Measurements from ENCODE around the gene DHDDS. TPM values are rescaled to one million over a fixed set of nuclear protein-coding genes. Genes with fewer than 3 reads are reported as not detected.

Gene DHDDS
- total RNA-seq, 4 donors from 2014 or later: 36.5 to 66.7 (median 52.0) TPM

DNA sequence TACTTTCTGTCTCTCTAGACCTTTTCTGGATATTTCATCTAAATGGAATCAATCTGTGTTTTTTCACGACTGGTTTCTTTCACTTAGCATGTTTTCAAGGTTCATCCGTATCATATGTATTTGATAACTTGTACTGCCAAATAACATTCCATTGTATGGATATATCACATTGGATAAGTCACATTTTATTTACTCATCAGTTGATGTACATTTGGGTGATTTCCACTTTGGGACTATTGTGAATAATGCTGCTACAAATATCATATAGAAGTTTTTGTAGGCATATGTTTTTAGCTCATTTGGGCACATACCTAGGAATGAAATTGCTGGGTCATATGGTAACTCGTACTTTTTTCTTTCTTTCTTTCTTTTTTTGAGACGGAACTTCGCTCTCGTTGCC, 46.9 kb downstream of the DHDDS start:
- H3K27me3 ChIP-seq: no peaks in the 10 kb centered on the region
- no peak overlapping the region for H3K4me3 ChIP-seq (replicated peaks in 1 of 3)
- 94 to 95% methylated on average over 6 of the region's 6 CpGs for WGBS, 2 donors
- H3K27ac ChIP-seq: no peak overlapping the region
- no peaks in the 10 kb centered on the region for H3K9me3 ChIP-seq
- peaks cover 13 to 17% of the 10 kb centered on the region in 2 donors for H3K36me3 ChIP-seq
- intact Hi-C loops (cut with DNase I): no loop called here
- DNase-seq: no peak
- TF ChIP-seq, protein P1, sequence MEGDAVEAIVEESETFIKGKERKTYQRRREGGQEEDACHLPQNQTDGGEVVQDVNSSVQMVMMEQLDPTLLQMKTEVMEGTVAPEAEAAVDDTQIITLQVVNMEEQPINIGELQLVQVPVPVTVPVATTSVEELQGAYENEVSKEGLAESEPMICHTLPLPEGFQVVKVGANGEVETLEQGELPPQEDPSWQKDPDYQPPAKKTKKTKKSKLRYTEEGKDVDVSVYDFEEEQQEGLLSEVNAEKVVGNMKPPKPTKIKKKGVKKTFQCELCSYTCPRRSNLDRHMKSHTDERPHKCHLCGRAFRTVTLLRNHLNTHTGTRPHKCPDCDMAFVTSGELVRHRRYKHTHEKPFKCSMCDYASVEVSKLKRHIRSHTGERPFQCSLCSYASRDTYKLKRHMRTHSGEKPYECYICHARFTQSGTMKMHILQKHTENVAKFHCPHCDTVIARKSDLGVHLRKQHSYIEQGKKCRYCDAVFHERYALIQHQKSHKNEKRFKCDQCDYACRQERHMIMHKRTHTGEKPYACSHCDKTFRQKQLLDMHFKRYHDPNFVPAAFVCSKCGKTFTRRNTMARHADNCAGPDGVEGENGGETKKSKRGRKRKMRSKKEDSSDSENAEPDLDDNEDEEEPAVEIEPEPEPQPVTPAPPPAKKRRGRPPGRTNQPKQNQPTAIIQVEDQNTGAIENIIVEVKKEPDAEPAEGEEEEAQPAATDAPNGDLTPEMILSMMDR (IDR thresholded peaks at IDR 0.05): no peak
- no peak for TF ChIP-seq POLR2A (IDR thresholded peaks at IDR 0.05)
- H3K4me1 ChIP-seq: peaks cover 12 to 18% of the 10 kb centered on the region in 2 donors

- TF ChIP-seq POLR2A (IDR thresholded peaks at IDR 0.05): no peak
- TF ChIP-seq, protein P1 (IDR thresholded peaks at IDR 0.05): no peak
- Histone ChIP-seq H3K9me3 (no peaks in the 10 kb centered on the region), H3K4me3 (replicated peaks in 1 of 3) (no peak overlapping the region), H3K36me3 (peaks cover 0 to 1% of the 10 kb centered on the region in 2 donors), H3K4me1 (peaks cover 10% of the 10 kb centered on the region in 2 donors), H3K27me3 (no peaks in the 10 kb centered on the region), H3K27ac (no peak overlapping the region)
- intact Hi-C loops (cut with DNase I): no loop called here
- WGBS, 2 donors: 82 to 84% methylated on average over 2 of the region's 2 CpGs
- no peak for DNase-seq
These were observed 50.8 kb downstream of the DHDDS start for GRCh38 chr1:26482921-26483320.

- 74 to 82% methylated on average over 2 of the region's 2 CpGs for WGBS, 2 donors
- H3K36me3 ChIP-seq: no peaks in the 10 kb centered on the region
- peaks cover 10% of the 10 kb centered on the region in 2 donors for H3K4me1 ChIP-seq
- no peak overlapping the region for H3K4me3 ChIP-seq (replicated peaks in 1 of 3)
- no peaks in the 10 kb centered on the region for H3K9me3 ChIP-seq
- DNase-seq: no peak
- TF ChIP-seq, protein P1 (IDR thresholded peaks at IDR 0.05): no peak
- no peak for TF ChIP-seq POLR2A (IDR thresholded peaks at IDR 0.05)
- no peak overlapping the region for H3K27ac ChIP-seq
- intact Hi-C loops (cut with DNase I): no loop called here
- H3K27me3 ChIP-seq: no peaks in the 10 kb centered on the region
These were observed 51.9 kb downstream of the DHDDS start for GRCh38 chr1:26483980-26484379.

- no peaks in the 10 kb centered on the region for H3K9me3 ChIP-seq
- no peak overlapping the region for H3K27ac ChIP-seq
- 76 to 78% methylated on average over 4 of the region's 4 CpGs for WGBS, 2 donors
- no peaks in the 10 kb centered on the region for H3K27me3 ChIP-seq
- DNase-seq: no peak
- H3K4me3 ChIP-seq (replicated peaks in 1 of 3): no peak overlapping the region
- no peak for TF ChIP-seq POLR2A (IDR thresholded peaks at IDR 0.05)
- TF ChIP-seq, protein P1 (IDR thresholded peaks at IDR 0.05): no peak
- H3K36me3 ChIP-seq: no peaks in the 10 kb centered on the region
- intact Hi-C loops (cut with DNase I): no loop called here
- H3K4me1 ChIP-seq: no peaks in the 10 kb centered on the region
These were observed 58.0 kb downstream of the DHDDS start for GRCh38 chr1:26490155-26490554.

DNA sequence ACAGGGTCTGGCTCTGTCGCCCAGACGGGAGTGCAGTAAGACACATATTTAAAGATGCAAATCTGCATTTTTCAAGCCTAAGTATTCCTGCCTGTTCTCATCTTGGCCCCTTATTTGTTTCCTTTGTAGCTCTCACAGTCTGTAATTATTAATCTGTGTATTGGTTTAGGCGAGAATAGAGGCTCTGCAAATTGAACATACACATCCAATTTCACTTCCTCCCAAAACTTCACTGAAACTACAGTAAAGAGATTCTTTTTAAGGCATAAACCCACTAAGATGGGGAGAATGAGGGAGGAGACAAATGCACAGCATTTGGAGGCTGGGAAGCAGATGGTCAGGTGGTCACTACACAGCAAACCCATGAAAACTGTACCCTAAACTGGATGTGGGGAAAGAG, 61.1 kb downstream of the DHDDS start:
- no peak for TF ChIP-seq POLR2A (IDR thresholded peaks at IDR 0.05)
- TF ChIP-seq, protein P1 (IDR thresholded peaks at IDR 0.05): no peak
- Histone ChIP-seq H3K36me3 (no peaks in the 10 kb centered on the region), H3K4me3 (replicated peaks in 1 of 3) (no peak overlapping the region), H3K27me3 (no peaks in the 10 kb centered on the region), H3K4me1 (no peaks in the 10 kb centered on the region), H3K27ac (no peak overlapping the region), H3K9me3 (no peaks in the 10 kb centered on the region)
- WGBS, 2 donors: 75 to 81% methylated on average over 3 of the region's 3 CpGs
- DNase-seq: no peak
- intact Hi-C loops (cut with DNase I): no loop called here
